Heart left ventricle (tissue), 16 donors: Measurements from ENCODE around the gene TEP1. TPM values are rescaled to one million over a fixed set of nuclear protein-coding genes. Genes with fewer than 3 reads are reported as not detected.

Experiments
- ATAC-seq, 4 donors: fragments of 200-7000 bp; cut with Tn5 transposase; one replicate each; pipeline ENCODE4 v1.9.1; 2020 to 2022; ENCODE audit warnings: moderate library complexity in 4 of 4, mild to moderate bottlenecking in 3 of 4, moderate number of reproducible peaks in 1 of 4
- DNase-seq, 5 donors: peaks; one replicate each; pipeline ENCODE4 v3.0.0-alpha.2; 2020
- H3K27ac ChIP-seq, 12 donors: fragments of 200-600 bp; sonication (generic) in 4 of 12; one replicate each; pipeline versions ENCODE4 v1.5.0 to v1.8.0; 2016 to 2022; ENCODE audit warnings: mild to moderate bottlenecking in 2 of 12
- H3K27me3 ChIP-seq, 9 donors: fragments of 200-600 bp; sonication (generic) in 2 of 9; one replicate each; pipeline versions ENCODE4 v1.5.1 to v1.8.0; 2016 to 2022; ENCODE audit warnings: mild to moderate bottlenecking in 3 of 9
- H3K36me3 ChIP-seq, 9 donors: fragments of 200-600 bp; sonication (generic) in 2 of 9; one replicate each; pipeline versions ENCODE4 v1.5.0 to v1.8.0; 2018 to 2022; ENCODE audit warnings: mild to moderate bottlenecking in 2 of 9
- H3K4me1 ChIP-seq, 12 donors: fragments of 200-600 bp; sonication (generic) in 4 of 12; one replicate each; pipeline versions ENCODE4 v1.5.0 to v1.8.0; 2016 to 2022; ENCODE audit warnings: mild to moderate bottlenecking in 3 of 12
- H3K4me3 ChIP-seq, 12 donors: fragments of 200-600 bp; sonication (generic) in 4 of 12; one replicate each; pipeline versions ENCODE4 v1.5.0 to v1.8.0; 2017 to 2022; ENCODE audit warnings: mild to moderate bottlenecking in 9 of 12, moderate library complexity in 4 of 12
- H3K9me3 ChIP-seq, 12 donors: fragments of 200-600 bp; sonication (generic) in 4 of 12; one replicate each; pipeline versions ENCODE4 v1.5.0 to v1.8.0; 2016 to 2022; ENCODE audit warnings: mild to moderate bottlenecking in 1 of 12
- POLR2A ChIP-seq, 2 donors: fragments of 450-650 bp; IDR thresholded peaks; one replicate each; pipeline ENCODE4 v1.6.1; 2017; ENCODE audit warnings: antibody characterized with exemption in 2 of 2, mild to moderate bottlenecking in 2 of 2, moderate library complexity in 2 of 2
- WGBS, 4 donors: extraction: QIAGEN DNeasy Blood & Tissue Kit in 2 of 4; methylation state at CpG; one replicate each; pipeline versions ENCODE4 v1.1.5 to v1.1.7; 2013 to 2018; 5-methylcytosine and 5-hydroxymethylcytosine counted together
- intact Hi-C, 10 donors: fragments of 100-400 bp; cut with DNase I; formaldehyde crosslinking; loops; one replicate each; pipeline versions ENCODE4 v1.11.1 to v1.14.2; 2022
- polyA plus RNA-seq, 2 donors: library from polyadenylated mRNA; stranded (reverse); fragments of 200-250 nt; gene quantifications; one replicate each; pipeline ENCODE4 v1.2.3, GENCODE V29; 2013
- total RNA-seq, 9 donors: library from RNA; depleted of rRNA in 2 of 9; stranded (reverse); fragments of >200 nt in 2 of 9; fragmentation: NEBNext Ultra II Directional in 3 of 9; extraction: Animal tissue kit (Norgen Biotek cat#: 25700) in 3 of 9; gene quantifications; one replicate each; pipeline versions ENCODE4 v1.1.0 to v1.2.4, GENCODE V29; 2016 to 2023
- TF ChIP-seq, protein P1 (sequence below), 12 donors: fragments of 200-600 bp; sonication (generic) in 4 of 12; IDR thresholded peaks; one replicate each; pipeline versions ENCODE4 v1.5.0 to v1.8.0; 2018 to 2022; ENCODE audit warnings: antibody characterized with exemption in 12 of 12, mild to moderate bottlenecking in 5 of 12
- donor health status: ischemic (EF 13 %, LVEDD 7.1; RV severe dilation, severe dysfunction).
- donor health status: healthy with polysubstance abuse.
- donor health status: DM: no; HTN: yes; CAD: no.
- donor health status: DM: no; HTN: no; CAD: no.
- donor health status: ischemic (EF 25% LVEDD 6.9; RV normal size, moderate dysfunction).
- donor health status: ischemic (EF 25% LVEDD 5.7; RV mildly dilated, moderate dysfunction).
- donor health status: healthy.
- donor health status: DM: yes; HTN: yes; CAD: no.
- donor health status: ischemic (EF 35%, LVEDD 5.7; RV mildly dilated, moderate dysfunction).
- donor health status: nonischemic (EF 11% LVEDD 7.7; RV severe dilation, severe dysfunction).
- donor health status: DM: yes; HTN: yes; CAD: no.
- donor health status: PGD.
- donor health status: ischemic (EF 29% LVEDD 5.4; RV normal size, mild dysfunction).
- donor health status: nonischemic (EF 23%, LVEDD 6.1; RV moderate dilation, normal function).

TEP1 gene
- total and polyA plus RNA-seq, 11 donors, result 4.1 to 31.3 (median 9.7) TPM

DNA sequence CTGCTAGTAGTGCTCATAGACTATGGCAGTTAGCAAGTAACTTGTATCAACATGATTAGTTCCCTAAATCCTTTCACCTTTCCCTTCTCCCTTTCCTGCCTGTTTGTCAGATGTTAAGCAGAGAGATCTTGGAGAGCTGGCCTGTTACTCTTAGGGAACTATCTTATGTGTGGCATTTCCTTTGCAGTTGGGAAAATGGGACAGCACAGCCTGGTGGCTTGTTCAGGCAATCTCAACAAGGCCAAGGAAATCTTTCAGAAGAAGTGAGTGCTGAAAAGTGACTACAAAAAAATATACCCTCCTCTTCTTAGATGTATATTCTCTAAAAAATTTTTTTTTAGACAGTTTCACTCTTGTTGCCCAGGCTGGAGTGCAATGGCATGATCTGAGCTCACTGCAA is 62.4 kb downstream of the TEP1 start:
- no peak overlapping the region for H3K4me3 ChIP-seq
- H3K4me1 ChIP-seq, result no peaks in the 10 kb centered on the region
- DNase-seq (no peak), ATAC-seq (no peak)
- H3K27me3 ChIP-seq, result no peaks in the 10 kb centered on the region
- intact Hi-C loops, result loop anchor here in 2 of 10 donors (2.0 to 5.0 kb wide), 2 partner anchors 24 to 56 kb away; no protein-coding TSS in a partner anchor
- H3K36me3 ChIP-seq, result peaks cover 0 to 100% (median 93%) of the 10 kb centered on the region in 9 donors
- no peaks in the 10 kb centered on the region for H3K9me3 ChIP-seq
- no peak overlapping the region for H3K27ac ChIP-seq
- TF ChIP-seq, protein P1, sequence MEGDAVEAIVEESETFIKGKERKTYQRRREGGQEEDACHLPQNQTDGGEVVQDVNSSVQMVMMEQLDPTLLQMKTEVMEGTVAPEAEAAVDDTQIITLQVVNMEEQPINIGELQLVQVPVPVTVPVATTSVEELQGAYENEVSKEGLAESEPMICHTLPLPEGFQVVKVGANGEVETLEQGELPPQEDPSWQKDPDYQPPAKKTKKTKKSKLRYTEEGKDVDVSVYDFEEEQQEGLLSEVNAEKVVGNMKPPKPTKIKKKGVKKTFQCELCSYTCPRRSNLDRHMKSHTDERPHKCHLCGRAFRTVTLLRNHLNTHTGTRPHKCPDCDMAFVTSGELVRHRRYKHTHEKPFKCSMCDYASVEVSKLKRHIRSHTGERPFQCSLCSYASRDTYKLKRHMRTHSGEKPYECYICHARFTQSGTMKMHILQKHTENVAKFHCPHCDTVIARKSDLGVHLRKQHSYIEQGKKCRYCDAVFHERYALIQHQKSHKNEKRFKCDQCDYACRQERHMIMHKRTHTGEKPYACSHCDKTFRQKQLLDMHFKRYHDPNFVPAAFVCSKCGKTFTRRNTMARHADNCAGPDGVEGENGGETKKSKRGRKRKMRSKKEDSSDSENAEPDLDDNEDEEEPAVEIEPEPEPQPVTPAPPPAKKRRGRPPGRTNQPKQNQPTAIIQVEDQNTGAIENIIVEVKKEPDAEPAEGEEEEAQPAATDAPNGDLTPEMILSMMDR (IDR thresholded peaks at IDR 0.05), result peak in 3 of 12 donors; percentile 7 to 15 (median 12)
- TF ChIP-seq POLR2A (IDR thresholded peaks at IDR 0.05), result no peak

DNA sequence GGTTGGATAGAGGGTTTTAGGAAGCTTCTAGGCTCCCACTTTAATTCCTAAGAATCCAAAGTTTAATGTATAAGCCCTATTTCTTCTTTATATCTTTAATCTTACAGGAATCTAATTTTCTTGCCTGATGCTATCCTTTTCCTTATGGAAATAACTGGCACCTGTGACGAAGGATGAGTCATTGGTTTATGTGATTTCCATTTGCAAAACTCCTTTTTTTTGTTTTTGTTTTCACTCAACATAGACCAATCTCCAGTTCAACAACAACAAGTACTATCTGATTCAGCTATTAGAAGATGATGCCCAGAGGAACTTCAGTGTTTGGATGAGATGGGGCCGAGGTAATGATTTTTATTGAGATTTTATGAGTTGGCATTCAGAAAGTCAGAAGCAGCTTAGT is 63.0 kb downstream of the TEP1 start:
- no peaks in the 10 kb centered on the region for H3K27me3 ChIP-seq
- no peak for ATAC-seq
- H3K4me3 ChIP-seq, result no peak overlapping the region
- no peak for DNase-seq
- WGBS, 4 donors, result 94 to 97% (median 96%) methylated on average over 2 of the region's 2 CpGs
- no peaks in the 10 kb centered on the region for H3K9me3 ChIP-seq
- intact Hi-C loops, result loop anchor here in 2 of 10 donors (2.0 to 5.0 kb wide), 2 partner anchors 23 to 57 kb away; no protein-coding TSS in a partner anchor
- H3K36me3 ChIP-seq, result peaks cover 0 to 100% (median 93%) of the 10 kb centered on the region in 9 donors
- H3K4me1 ChIP-seq, result no peaks in the 10 kb centered on the region
- no peak overlapping the region for H3K27ac ChIP-seq
- TF ChIP-seq, protein P1 (IDR thresholded peaks at IDR 0.05), result no peak

GRCh38 chr14:20347747-20348146 is 65.6 kb downstream of the TEP1 start:
- DNase-seq (no peak), ATAC-seq (no peak)
- Histone ChIP-seq H3K36me3 (peaks cover 0 to 79% (median 72%) of the 10 kb centered on the region in 9 donors), H3K27me3 (no peaks in the 10 kb centered on the region), H3K4me1 (peaks cover 0 to 8% (median 6%) of the 10 kb centered on the region in 12 donors), H3K9me3 (no peaks in the 10 kb centered on the region), H3K27ac (no peak overlapping the region), H3K4me3 (no peak overlapping the region)
- WGBS, 4 donors, result 90 to 96% (median 91%) methylated on average over 3 of the region's 3 CpGs
- TF ChIP-seq POLR2A (IDR thresholded peaks at IDR 0.05), result no peak
- TF ChIP-seq, protein P1 (IDR thresholded peaks at IDR 0.05), result no peak
- intact Hi-C loops, result loop anchor here in 2 of 10 donors (10.0 kb wide), 1 partner anchor 107 kb away; the partner anchor contains the start of genes APEX1 (in 2 of the 2) and OSGEP (in 2 of the 2)

DNA sequence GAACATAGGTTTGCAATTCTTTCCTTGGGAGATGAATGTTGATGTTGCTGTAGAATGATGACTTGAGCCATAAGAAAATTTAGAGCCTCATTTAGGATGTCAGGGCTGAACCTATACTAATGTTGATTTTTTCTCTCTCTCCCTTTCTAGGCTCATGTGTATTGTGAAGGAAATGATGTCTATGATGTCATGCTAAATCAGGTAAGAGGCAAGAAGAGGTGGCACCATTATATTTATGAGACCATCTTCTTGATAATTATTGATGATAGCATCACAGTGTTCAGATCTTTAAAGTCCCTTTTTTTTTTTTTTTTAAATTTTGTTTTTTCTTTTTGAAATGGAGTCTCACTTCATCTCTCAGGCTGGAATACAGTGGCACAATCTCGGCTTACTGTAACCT is 66.6 kb downstream of the TEP1 start:
- ATAC-seq, result no peak
- H3K27me3 ChIP-seq, result no peaks in the 10 kb centered on the region
- peaks cover 0 to 11% (median 6%) of the 10 kb centered on the region in 12 donors for H3K4me1 ChIP-seq
- TF ChIP-seq, protein P1 (IDR thresholded peaks at IDR 0.05), result no peak
- TF ChIP-seq POLR2A (IDR thresholded peaks at IDR 0.05), result no peak
- intact Hi-C loops, result loop anchor here in 2 of 10 donors (10.0 kb wide), 1 partner anchor 108 kb away; the partner anchor contains the start of genes APEX1 (in 2 of the 2) and OSGEP (in 2 of the 2)
- H3K4me3 ChIP-seq, result no peak overlapping the region
- H3K9me3 ChIP-seq, result no peaks in the 10 kb centered on the region
- whole genome bisulfite sequencing, 4 donors, result 95 to 100% (median 99%) methylated on average over 1 of the region's 1 CpG
- no peak for DNase-seq
- H3K27ac ChIP-seq, result no peak overlapping the region
- H3K36me3 ChIP-seq, result peaks cover 0 to 68% (median 61%) of the 10 kb centered on the region in 9 donors
